RPMI8226 (cell line): ENCODE results near the gene C3orf62.
"Not testable (repeated sequence)": the region's sequence is repeated elsewhere in the genome, so short reads cannot be mapped to it uniquely, and the experiment has no call there.

Experiments used
- DNase-seq: peaks from one replicate; pipeline ENCODE4 v3.0.0-alpha.2; 2015

The C3orf62 gene

DNA sequence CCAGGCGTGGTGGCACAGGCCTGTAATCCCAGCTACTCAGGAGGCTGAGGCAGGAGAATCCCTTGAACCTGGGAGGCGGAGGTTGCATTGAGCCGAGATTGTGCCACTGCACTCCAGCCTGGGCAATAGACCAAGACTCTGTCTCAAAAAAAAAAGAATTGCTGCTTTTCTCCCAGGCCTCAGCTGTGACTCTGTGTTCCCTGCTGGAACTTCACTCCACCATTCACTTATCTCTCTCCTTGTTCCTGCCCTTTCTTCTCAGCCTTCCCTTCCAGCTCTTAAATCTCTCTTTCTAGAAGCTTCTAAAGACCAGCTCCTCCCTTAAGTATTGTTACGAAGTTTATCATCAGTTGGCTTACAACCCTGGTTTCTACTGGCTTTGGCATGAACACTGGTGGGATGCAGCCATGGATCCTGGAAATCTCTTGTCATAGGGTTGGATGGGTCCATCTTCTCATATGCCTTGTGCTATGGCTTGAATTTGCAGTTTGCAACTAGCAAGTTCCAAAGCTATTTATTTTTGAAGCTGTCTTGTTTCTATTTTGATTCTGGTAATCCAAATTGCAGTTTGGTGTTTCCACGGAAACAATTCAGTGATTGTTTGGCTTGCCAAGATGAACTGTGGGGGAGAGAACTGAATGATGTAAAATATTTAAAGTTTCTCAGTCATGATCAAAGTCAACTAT, 10.5 kb downstream of the C3orf62 start:
- no peak for DNase-seq

DNA sequence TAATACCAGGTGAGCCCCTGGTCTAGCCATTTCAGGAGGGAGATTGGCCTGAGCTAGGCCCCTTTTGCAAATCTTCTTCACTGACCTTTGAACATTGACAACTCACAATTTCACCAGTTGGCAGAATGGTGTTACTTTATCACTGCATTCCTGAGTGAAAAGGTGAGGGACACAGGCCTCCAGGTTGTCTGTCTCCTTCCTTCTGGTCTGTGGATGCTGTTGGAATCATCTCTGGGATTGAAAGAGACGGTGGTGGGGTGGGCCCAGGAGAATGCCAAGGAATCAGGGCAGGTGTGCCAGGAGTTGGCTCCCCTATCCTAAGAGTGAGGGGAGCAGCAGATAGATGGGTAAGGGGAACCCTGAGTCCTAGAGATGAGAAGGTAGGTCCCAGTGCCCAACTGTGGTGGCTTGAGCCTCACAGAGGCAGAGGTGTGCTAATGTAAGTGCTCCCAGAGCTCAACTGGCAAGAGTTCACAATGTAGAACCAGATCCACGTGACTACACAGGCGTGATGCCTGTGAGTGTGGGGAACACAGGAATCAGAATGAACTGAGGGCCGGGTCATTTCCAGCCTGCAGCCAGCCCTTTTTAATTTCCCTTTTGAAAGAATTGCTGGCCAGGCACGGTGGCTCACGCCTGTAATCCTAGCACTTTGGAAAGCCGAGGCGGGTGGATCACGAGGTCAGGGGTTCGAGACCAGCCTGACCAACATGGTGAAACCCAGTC, 11.2 kb downstream of the C3orf62 start:
- DNase-seq = no peak

GRCh38 chr3:49263159-49263889, 13.7 kb downstream of the C3orf62 start:
- no peak for DNase-seq

- no peak for DNase-seq
Observed at GRCh38 chr3:49260806-49261324, 16.2 kb downstream of the C3orf62 start.

GRCh38 chr3:49257187-49257586, 19.8 kb downstream of the C3orf62 start:
- DNase-seq = no peak

GRCh38 chr3:49255718-49256511, 21.1 kb downstream of the C3orf62 start:
- peak; percentile 34 for DNase-seq

DNA sequence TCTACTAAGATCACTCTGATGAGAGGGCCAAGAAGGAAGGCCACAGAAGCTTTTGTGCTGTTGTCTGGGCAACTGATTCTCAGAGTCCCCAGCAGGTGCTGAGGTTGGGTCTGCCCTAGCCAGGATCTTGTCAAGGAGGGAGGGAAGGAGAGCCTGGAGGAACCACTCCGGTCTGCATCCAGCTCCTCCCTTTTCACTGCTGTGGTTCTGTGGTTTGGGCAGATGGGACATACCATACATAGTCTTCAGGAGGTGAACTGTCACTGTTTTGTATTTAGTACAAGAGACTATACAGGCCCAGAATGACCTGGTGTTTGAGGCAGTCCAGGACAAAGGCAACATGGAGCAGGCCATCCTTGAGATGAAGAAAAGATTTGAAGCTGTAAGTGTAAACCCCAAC, 21.9 kb downstream of the C3orf62 start:
- peak; percentile 44 for DNase-seq

GRCh38 chr3:49253512-49253911, 23.5 kb downstream of the C3orf62 start:
- no peak for DNase-seq

DNA sequence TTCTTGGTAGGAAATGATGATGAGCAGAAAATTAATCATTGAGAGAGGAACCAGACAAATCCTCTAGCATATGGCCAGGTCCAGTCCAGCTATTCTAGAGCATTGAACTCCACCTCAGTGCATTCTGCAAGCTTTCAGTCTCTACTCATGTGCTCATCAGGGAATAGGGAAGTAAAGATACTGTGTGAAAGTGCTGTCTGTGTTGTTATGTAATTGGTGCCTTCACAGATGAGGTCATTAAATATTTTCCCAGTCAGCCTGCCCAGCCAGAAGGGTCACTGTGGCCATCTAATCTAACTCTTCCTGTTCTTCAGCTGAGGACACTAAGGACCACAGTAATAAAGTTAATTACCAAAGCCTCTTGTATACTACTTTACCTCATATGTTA, 28.2 kb downstream of the C3orf62 start:
- DNase-seq = peak; percentile 52

DNA sequence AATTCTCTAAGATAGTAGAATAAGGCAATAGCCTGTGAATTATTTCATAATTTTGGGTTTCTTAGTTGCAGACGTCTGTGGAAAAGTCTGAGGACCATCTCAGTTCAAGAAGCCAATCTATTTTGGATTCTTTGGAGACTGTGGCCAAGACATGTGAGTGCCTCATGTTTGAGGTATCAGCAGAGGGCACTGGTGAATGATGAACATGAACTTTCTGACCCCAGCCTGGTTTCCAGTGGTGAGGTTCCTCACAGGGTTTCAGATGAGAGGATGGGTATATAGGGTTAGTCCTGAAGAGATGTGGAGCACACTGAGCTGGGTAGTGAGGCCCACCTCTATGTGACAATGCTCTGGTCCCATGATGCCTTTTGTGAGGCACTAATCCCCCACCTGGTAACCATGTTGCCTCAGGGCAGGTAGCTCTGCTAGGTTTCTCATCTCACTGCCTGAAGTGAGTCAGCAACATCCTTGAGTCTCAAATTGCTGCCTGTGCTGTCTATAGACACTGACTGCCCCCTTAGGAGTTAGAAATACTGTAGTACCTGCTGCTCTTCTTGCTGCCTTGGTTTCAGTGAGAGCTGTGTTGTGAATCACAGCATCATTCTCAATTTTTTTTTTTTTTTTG, 32.3 kb downstream of the C3orf62 start:
- peak; percentile 52 for DNase-seq

GRCh38 chr3:49240091-49240490, 36.9 kb downstream of the C3orf62 start:
- not testable (repeated sequence) for DNase-seq

DNA sequence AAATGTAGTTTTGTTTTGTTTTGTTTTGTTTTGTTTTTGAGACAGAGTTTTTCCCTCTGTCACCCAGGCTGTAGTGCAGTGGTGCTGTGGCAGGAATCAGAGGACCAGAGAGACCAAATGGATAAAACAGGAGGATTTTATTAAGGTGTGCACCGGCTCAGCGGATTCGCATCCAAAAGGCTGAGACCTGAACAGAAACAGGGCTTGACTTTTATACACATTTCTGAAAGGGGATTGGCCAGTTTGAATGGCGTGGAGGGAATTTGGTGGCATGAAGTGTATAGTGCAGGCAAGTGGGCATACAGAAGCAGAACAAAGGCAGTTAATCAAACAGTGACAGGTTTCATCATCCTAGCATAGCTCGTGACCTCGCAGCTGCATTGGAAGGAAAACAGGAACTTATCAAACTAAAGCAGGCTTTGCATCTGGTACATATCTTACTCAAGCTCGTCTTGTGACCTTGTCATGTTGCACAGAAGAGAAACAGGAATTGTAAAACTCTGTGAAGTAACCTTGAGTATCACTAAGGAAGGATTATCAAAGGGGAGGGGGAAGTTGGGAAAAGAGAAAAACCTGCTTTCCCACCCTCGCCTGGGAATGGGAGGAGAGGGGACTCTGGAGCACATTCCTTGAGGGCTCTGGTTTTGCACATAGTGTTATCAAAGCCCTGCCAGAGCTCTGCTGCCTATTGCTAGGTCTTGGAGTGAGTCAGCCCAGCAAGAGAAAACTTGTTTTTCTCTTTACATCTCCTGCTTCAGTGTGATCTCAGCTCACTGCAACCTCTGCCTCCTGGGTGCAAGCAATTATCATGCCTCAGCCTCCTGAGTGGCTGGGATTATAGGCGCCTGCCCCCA, 38.5 kb downstream of the C3orf62 start:
- peak; percentile 46 for DNase-seq

GRCh38 chr3:49237344-49237743, 39.7 kb downstream of the C3orf62 start:
- no peak for DNase-seq

DNA sequence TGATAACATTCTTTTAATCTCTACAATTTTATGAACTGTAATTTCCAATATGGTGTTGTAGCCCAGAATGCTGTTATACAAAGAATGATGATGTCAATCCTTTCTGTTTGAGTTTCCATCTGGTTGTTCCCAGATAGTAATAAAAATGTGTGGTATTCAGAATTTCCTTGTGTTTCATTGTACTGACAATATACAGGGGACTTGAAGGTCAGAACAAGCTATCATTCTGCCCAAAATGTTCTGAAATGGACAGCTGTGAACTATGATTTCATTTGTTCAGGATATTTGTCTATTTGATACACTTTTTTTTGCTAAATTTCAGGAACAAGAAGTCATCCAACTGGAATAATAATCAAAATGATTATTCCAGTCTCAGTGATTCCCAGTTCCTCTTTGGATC, 40.8 kb downstream of the C3orf62 start:
- DNase-seq = no peak

DNA sequence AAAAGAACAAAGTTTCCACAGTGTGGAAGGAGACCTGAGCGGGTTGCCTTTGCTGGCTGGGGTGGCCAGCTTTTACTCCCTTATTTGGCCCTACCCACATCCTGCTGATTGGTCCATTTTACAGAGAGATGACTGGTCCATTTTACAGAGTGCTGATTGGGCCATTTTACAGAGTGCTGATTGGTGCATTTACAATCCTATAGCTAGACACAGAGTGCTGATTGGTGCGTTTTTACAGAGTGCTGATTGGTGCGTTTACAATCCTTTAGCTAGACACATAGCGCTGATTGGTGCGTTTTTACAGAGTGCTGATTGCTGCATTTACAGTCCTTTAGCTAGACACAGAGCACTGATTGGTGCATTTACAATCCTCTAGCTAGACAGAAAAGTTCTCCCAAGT, 48.2 kb downstream of the C3orf62 start:
- not testable (repeated sequence) for DNase-seq

- DNase-seq = no peak
Observed at GRCh38 chr3:49222002-49222401, 55.0 kb downstream of the C3orf62 start.

DNA sequence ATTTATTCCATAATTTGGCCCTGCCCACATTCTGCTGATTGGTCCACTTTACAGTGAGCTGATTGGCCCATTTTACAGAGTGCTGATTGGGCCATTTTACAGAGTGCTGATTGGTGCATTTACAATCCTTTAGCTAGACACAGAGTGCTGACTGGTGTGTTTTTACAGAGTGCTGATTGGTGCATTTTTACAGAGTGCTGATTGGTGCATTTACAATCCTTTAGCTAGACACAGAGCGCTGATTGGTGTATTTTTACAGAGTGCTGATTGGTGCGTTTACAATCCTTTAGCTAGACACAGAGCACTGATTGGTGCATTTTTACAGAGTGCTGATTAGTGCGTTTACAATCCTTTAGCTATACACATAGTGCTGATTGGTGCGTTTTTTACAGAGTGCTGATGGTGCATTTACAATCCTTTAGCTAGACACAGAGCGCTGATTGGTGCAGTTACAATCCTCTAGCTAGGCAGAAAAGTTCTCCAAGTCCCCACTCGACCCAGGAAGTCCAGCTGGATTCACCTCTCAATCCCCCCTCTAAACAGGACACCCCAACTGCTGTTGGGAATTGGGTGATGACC, 56.0 kb downstream of the C3orf62 start:
- not testable (repeated sequence) for DNase-seq

- DNase-seq = no peak
Observed at GRCh38 chr3:49219132-49219531, 57.9 kb downstream of the C3orf62 start.
